Memory B cell (primary cell): Measurements from ENCODE around the gene CEP152.

ENCODE experiments used
- ATAC-seq: fragments of 150-1000 bp; cut with Tn5 transposase; 2 replicates; pipeline ENCODE4 v1.10.0; 2021; ENCODE audit warnings: low read depth, mild to moderate bottlenecking, moderate library complexity
- DNase-seq, 2 donors: peaks; one replicate each; pipeline ENCODE4 v3.0.0; 2022; ENCODE audit warnings: low spot score in 2 of 2
- H3K27ac Mint-ChIP-seq: one replicate; pipeline ENCODE4 v1.8.0; 2022; ENCODE audit warnings: mild to moderate bottlenecking, moderate library complexity, mixed read lengths
- H3K27me3 Mint-ChIP-seq: one replicate; pipeline ENCODE4 v1.8.0; 2022; ENCODE audit warnings: mixed read lengths
- H3K36me3 Mint-ChIP-seq: one replicate; pipeline ENCODE4 v1.8.0; 2022; ENCODE audit warnings: mild to moderate bottlenecking, mixed read lengths
- H3K4me1 Mint-ChIP-seq: one replicate; pipeline ENCODE4 v1.8.0; 2022; ENCODE audit warnings: mixed read lengths
- H3K4me3 Mint-ChIP-seq: one replicate; pipeline ENCODE4 v1.8.0; 2022; ENCODE audit warnings: mild to moderate bottlenecking, moderate library complexity, mixed read lengths
- H3K9me3 Mint-ChIP-seq: one replicate; pipeline ENCODE4 v1.8.0; 2022; ENCODE audit warnings: mixed read lengths

The CEP152 gene

DNA sequence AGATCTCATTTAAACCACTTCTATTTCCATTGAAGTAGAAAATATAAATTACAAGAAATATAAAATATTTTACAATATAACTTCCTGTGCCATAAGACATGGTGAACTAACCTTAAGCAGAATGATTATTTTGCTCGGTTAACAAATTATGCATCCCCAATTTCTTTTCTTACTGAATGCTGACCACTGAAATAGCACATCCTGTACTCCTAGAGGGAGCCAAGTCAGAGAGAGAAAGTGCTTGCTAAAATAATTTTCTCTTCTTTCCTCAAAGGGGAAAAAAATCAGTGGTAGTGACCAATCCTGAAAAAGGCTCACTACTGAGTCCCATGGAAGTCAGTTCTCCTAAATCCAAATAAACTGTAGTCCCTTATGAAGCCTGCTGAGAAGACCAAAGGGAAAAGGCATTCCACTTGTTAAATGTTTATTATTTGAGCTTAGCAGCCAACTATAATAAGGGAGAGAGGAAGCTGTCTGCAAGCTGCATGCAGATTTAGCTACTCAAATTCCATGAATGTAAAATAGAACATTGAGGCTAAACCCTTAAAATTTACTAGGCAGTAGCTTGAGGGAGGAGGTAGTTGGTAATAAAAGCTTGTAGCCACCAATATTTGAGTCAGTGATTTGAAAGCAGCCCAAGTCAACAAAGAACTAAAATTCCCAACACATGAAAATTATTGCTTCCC, 33.1 kb downstream of the CEP152 start:
- no peak overlapping the region for H3K4me3 Mint-ChIP-seq
- no peak for ATAC-seq
- H3K36me3 Mint-ChIP-seq = peaks cover 23% of the 10 kb centered on the region
- H3K27me3 Mint-ChIP-seq = no peaks in the 10 kb centered on the region
- no peak for DNase-seq
- H3K27ac Mint-ChIP-seq = no peak overlapping the region
- peaks cover 5% of the 10 kb centered on the region for H3K9me3 Mint-ChIP-seq
- H3K4me1 Mint-ChIP-seq = no peaks in the 10 kb centered on the region

DNA sequence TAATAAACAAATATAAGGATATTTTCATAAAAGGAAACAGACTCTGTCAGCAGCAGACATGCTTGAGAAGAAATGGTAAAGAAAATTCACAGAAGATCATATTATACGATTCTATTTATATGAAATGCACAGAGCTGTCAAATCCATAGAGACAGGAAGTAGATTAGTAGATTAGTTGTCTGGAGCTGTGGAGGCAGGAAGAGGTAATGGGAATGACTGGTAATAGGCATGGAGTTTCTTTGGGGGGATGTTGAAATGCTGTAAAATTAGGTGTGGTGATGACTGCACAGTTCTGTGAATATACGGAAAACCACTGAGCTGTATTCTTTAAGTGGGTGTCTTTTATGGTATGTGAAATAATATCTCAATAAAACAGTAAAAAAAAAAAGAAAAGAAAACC, 35.3 kb downstream of the CEP152 start:
- Mint-ChIP-seq H3K9me3 (peaks cover 5% of the 10 kb centered on the region), H3K27me3 (no peaks in the 10 kb centered on the region), H3K36me3 (peaks cover 20% of the 10 kb centered on the region), H3K4me1 (no peaks in the 10 kb centered on the region), H3K4me3 (no peak overlapping the region), H3K27ac (no peak overlapping the region)
- DNase-seq (no peak), ATAC-seq (no peak)

DNA sequence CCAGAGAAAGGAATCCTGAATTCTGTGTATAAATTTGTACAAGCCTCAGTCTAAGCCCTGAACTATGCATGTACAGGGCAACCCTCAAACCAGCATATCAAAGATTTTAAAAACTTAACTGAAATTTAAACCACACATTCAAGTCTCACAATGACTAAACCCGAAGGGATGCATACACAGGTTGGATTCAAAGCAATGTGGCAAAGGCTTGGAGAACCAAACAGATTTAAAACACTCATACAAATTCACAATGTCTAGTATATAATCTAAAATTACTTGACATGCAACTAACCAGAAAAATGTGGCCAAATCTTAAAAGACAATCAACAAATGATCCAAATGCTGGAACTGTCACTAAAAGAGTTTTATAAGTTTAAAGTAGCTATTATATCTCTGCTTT, 36.4 kb downstream of the CEP152 start:
- Mint-ChIP-seq H3K4me1 (no peaks in the 10 kb centered on the region), H3K27ac (no peak overlapping the region), H3K27me3 (no peaks in the 10 kb centered on the region), H3K9me3 (peaks cover 5% of the 10 kb centered on the region), H3K36me3 (peaks cover 22% of the 10 kb centered on the region), H3K4me3 (no peak overlapping the region)
- no peak for DNase-seq
- ATAC-seq = no peak

DNA sequence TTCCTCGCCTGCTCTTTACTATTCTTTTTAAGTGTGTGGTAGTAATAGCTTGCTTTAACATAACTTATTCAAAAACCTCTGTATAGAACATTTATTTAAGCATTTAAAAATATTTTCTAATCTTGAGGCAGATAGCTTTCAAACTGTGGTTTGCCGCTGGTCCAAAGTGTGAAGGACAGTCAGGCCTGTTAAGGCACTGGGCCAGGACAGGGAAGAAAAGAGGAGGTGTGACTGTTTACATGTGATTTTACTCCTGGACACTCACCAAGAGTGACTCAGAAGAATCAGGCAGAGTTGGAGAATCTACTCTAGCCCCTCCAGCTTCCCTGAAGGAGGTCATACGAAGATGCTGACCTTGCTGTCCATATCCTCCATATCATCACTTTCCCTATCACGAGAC, 44.7 kb downstream of the CEP152 start:
- H3K9me3 Mint-ChIP-seq = no peaks in the 10 kb centered on the region
- H3K27me3 Mint-ChIP-seq = no peaks in the 10 kb centered on the region
- peaks cover 31% of the 10 kb centered on the region for H3K36me3 Mint-ChIP-seq
- no peak for ATAC-seq
- H3K4me1 Mint-ChIP-seq = no peaks in the 10 kb centered on the region
- DNase-seq = no peak
- H3K4me3 Mint-ChIP-seq = no peak overlapping the region
- H3K27ac Mint-ChIP-seq = no peak overlapping the region

DNA sequence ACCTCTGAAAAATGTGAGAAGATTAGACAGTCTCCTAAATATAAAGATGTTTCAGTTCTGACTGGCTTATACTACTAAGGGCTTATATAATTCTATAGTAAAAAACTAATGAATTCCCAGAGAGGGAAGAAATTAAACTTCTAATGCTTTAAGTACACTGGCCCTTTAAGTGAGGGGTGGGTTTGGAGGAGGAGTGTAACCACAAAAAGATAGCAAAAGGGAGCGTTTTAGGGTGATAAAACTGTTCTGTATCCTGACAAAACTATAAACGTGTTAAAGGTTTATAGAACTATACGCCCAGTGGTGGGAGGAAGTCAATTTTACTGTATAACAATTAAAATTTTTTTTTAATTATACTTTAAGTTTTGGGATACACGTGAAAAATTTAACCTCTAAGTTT, 45.8 kb downstream of the CEP152 start:
- Mint-ChIP-seq H3K27ac (no peak overlapping the region), H3K4me1 (no peaks in the 10 kb centered on the region), H3K4me3 (no peak overlapping the region), H3K27me3 (no peaks in the 10 kb centered on the region), H3K36me3 (peaks cover 31% of the 10 kb centered on the region), H3K9me3 (no peaks in the 10 kb centered on the region)
- DNase-seq (no peak), ATAC-seq (no peak)

DNA sequence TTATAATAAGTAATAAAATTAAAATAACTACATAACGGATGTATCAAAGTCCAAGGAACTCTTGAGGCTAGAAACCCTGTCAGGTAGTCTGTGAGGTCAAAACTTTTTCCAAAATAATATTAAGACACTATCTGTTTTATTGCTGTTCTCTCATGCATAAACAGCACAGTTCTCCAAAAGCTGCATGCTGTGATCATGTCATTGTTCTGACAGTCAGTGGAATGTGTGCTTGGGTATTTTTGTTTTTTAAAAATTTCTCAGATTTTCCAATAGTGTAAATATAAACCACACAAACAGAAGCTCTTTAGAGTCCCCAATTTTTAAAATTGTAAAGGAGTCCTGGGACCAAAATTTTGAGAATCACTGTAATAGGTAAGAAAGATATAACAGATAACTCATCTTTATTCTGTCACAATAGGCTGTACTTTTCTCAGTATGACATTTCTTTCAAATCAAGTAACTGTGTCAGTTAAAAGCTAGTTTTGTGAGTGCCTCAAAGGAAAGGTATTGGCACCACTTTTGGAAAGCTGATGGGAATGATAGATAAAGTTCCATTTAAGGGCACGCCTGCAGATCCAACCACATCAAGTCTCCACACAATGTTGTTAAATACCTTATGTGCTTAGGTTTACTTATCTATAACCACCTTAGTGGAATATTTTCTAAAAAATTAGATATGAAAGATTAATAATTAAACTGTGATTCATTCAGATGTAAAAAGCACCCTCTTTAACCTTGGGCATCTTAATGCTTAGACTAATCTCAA, 49.3 kb downstream of the CEP152 start:
- H3K27me3 Mint-ChIP-seq = no peaks in the 10 kb centered on the region
- DNase-seq = no peak
- no peaks in the 10 kb centered on the region for H3K9me3 Mint-ChIP-seq
- no peak overlapping the region for H3K27ac Mint-ChIP-seq
- no peak overlapping the region for H3K4me3 Mint-ChIP-seq
- ATAC-seq = no peak
- H3K36me3 Mint-ChIP-seq = peaks cover 21% of the 10 kb centered on the region
- no peaks in the 10 kb centered on the region for H3K4me1 Mint-ChIP-seq

DNA sequence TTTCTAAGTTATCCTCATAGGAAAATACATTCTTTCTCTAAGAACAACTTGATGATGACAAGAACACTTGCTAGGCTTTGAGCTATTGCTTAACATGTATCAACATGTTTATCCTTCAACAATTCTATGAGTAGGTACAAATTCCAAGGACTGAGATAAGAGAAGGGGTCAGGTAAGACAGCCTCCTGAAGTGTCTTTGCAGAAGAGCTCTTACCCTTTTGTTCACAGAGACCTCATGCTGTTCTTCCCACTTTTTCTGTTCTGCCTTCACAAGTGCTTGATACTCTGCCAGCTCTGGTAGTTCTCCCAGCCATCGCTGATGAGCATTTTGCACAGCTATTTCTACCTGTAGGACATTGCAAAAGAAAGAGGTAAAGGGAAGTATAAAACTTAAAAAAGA, 50.9 kb downstream of the CEP152 start:
- ATAC-seq (no peak), DNase-seq (no peak)
- Mint-ChIP-seq H3K9me3 (no peaks in the 10 kb centered on the region), H3K4me1 (peaks cover under 1% of the 10 kb centered on the region), H3K36me3 (peaks cover 24% of the 10 kb centered on the region), H3K4me3 (no peak overlapping the region), H3K27ac (no peak overlapping the region), H3K27me3 (no peaks in the 10 kb centered on the region)

DNA sequence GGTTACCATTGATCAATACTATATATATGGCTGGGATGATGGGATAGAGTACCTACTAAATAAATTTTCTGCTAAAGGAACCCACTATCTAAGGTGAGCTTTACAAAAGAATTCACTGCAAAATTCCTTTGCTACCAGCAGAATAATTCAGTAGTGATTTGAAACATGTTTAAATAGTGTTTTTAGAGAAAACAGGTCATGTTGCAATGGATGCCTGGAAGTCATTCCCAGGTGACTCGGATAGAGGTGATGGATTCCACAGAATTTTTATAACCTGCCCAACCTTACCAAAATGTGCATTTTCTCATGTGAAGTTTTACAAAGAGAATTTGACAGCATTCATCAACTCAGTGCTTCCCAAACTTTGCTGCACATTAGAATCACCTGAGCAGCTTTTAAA, 53.2 kb downstream of the CEP152 start:
- Mint-ChIP-seq H3K4me1 (peaks cover 3% of the 10 kb centered on the region), H3K9me3 (no peaks in the 10 kb centered on the region), H3K36me3 (peaks cover 24% of the 10 kb centered on the region), H3K27ac (no peak overlapping the region), H3K4me3 (no peak overlapping the region), H3K27me3 (no peaks in the 10 kb centered on the region)
- DNase-seq = no peak
- ATAC-seq = no peak

DNA sequence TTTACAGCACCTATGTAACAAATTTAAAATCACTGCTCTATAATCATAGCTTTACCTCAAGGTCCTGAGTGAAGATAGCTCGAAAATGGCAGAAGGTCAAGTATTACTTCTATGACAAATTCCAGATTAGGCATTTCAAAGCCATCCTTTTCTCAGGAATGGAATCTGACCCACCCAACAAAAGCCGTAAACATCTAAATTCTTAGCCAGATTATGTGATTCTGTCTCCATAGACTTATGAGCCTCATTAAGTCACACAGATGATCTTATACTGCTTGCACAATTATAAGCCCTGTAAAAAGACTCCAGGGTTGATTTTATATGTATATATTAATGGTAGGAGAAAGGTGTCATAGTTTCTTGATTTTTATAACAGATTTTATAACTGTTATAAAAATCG, 56.9 kb downstream of the CEP152 start:
- H3K27me3 Mint-ChIP-seq = no peaks in the 10 kb centered on the region
- no peak overlapping the region for H3K4me3 Mint-ChIP-seq
- no peaks in the 10 kb centered on the region for H3K9me3 Mint-ChIP-seq
- H3K4me1 Mint-ChIP-seq = peaks cover 3% of the 10 kb centered on the region
- no peak for ATAC-seq
- no peak overlapping the region for H3K27ac Mint-ChIP-seq
- no peak for DNase-seq
- peaks cover 26% of the 10 kb centered on the region for H3K36me3 Mint-ChIP-seq

DNA sequence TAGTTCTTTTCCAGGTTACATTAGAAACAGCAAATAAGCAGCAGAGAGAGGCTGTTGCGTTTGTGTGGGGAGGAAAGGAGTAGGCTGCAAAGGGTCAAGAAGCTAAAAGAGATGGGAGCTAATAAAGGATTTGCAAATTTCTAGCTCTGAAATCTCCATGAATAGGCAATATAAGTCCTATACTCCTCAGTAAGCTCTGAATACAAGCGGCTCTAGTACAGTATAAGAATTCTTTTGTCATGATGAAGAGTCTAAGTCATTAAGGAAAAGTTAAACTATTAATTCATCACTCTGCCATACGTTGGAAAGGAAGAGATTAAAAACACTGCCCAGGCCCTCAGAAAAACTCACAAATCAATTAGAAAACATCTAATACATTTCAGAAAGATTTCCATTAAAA, 59.3 kb downstream of the CEP152 start:
- Mint-ChIP-seq H3K27ac (no peak overlapping the region), H3K4me3 (no peak overlapping the region), H3K4me1 (peaks cover 3% of the 10 kb centered on the region), H3K27me3 (no peaks in the 10 kb centered on the region), H3K36me3 (peaks cover 27% of the 10 kb centered on the region), H3K9me3 (no peaks in the 10 kb centered on the region)
- DNase-seq = no peak
- ATAC-seq = no peak

DNA sequence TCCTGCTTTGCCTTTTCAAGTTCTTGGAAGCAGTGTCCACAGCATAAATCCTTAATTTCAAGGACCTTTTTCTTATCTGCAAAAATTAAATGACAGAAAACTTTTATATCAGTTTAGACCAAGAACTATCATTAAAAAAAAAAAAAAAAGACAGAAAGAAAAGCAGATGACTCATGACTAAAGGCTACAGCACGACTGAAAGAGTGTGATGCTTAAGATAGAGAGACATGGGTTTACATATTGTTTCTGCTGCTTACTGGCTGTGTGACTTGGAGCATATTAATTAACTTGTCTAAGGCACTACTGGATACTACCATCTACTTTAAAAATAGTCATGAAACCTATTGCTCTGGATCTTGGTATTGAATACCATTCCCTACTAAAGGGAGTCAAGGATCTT, 62.3 kb downstream of the CEP152 start:
- peaks cover 30% of the 10 kb centered on the region for H3K36me3 Mint-ChIP-seq
- no peaks in the 10 kb centered on the region for H3K27me3 Mint-ChIP-seq
- H3K9me3 Mint-ChIP-seq = no peaks in the 10 kb centered on the region
- ATAC-seq = no peak
- no peak overlapping the region for H3K27ac Mint-ChIP-seq
- H3K4me3 Mint-ChIP-seq = no peak overlapping the region
- DNase-seq = no peak
- no peaks in the 10 kb centered on the region for H3K4me1 Mint-ChIP-seq

DNA sequence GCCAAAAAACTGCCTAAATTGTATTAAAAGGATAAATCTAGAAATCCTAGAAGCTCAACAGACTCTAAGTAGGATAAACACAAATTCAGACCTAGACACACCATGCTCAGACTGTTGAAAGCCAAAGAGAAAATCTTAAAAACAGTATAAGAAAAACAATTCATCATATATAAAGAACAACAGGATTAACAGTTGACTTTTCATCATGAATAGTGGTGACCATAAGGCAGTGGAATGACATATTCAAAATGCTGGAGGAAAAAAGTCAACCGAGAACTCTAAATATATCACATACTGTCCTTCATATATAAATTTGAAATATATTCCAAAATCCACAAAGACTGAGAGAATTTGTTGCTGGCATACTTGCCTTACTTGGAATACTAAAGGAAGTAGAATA, 77.3 kb downstream of the CEP152 start:
- ATAC-seq (no peak), DNase-seq (no peak)
- Mint-ChIP-seq H3K4me3 (no peak overlapping the region), H3K27me3 (no peaks in the 10 kb centered on the region), H3K27ac (no peak overlapping the region), H3K9me3 (peaks cover 9% of the 10 kb centered on the region), H3K4me1 (no peaks in the 10 kb centered on the region), H3K36me3 (peaks cover 34% of the 10 kb centered on the region)

DNA sequence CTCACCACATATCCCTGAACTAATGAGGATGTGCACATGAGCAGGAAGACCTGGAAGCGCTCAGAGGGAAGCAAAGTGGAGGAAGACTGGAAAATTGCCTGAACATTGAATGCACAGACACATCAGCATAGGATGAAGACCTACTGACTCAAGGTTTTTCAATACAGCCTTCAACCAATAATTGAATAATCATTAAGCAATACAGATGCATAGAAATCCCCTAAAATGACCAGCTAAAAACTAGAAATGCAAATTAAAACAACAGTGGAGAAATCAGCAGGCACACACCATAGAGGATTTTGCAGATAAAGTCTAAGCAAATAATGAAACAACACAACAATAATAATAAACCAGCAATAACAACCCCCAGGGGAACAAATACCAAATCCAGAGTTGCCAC, 80.4 kb downstream of the CEP152 start:
- H3K9me3 Mint-ChIP-seq = peaks cover 4% of the 10 kb centered on the region
- H3K27ac Mint-ChIP-seq = no peak overlapping the region
- H3K36me3 Mint-ChIP-seq = peaks cover 32% of the 10 kb centered on the region
- DNase-seq (no peak), ATAC-seq (no peak)
- H3K4me1 Mint-ChIP-seq = no peaks in the 10 kb centered on the region
- H3K4me3 Mint-ChIP-seq = no peak overlapping the region
- H3K27me3 Mint-ChIP-seq = no peaks in the 10 kb centered on the region

DNA sequence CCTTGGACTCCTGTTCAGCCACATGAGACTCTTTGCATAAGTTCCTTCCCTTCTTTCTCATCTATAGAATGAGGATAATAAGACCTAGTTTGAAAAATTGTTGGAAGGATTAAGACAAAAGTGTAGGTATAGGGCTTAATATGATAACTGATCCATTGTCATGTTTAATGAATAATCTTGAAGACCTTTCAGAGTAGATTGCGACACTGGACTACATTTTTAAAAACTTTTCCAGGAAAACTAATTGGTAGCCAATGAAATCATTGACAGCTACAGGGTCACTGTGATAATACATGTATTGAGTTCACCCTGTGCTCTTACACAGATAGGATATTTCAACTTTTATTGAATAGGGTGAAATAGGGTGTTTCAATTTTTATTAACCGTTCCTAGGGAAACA, 86.9 kb downstream of the CEP152 start:
- H3K36me3 Mint-ChIP-seq = peaks cover 10% of the 10 kb centered on the region
- no peak for DNase-seq
- H3K9me3 Mint-ChIP-seq = no peaks in the 10 kb centered on the region
- H3K4me3 Mint-ChIP-seq = no peak overlapping the region
- peaks cover 4% of the 10 kb centered on the region for H3K27me3 Mint-ChIP-seq
- no peak for ATAC-seq
- H3K27ac Mint-ChIP-seq = no peak overlapping the region
- H3K4me1 Mint-ChIP-seq = no peaks in the 10 kb centered on the region
